ENCODE results near the gene TRIM46. TPM values are rescaled to one million over a fixed set of nuclear protein-coding genes. Genes with fewer than 3 reads are reported as not detected.
A peak's percentile ranks its signal among the peaks of the same experiment; 100 is the strongest.
"Not testable (repeated sequence)": the region's sequence is repeated elsewhere in the genome, so short reads cannot be mapped to it uniquely, and the experiment has no call there.

The TRIM46 gene
- total RNA-seq, 8 experiments from 2014 or later: 0.20 to 20.2 (median 11.4) TPM

- WGBS, 10 experiments: 0 to 20% (median 1%) methylated on average over 1 to 19 of the region's 42 CpGs; no CpG with 5 or more reads in 1 of the 10 experiments
- ATAC-seq (replicated peaks in 6 of 8): peak; percentile 88 to 96 (median 93)
- Histone ChIP-seq H3K4me3 (peak overlapping the region; percentile 43 to 47 (median 45)), H3K27ac (peak overlapping the region; percentile 84 to 91), H3K4me1 (replicated peaks in 1 of 2) (peaks cover 17 to 18% of the 10 kb centered on the region in 2 donors)
- in situ Hi-C loops (cut with MboI; ENCODE audit: low pct_unique_long_range_greater_than_20kb in 2 of 9, low sequenced_read_pairs in 9 of 9, unreplicated experiment in 9 of 9): no loop called here
These were observed 53.8 kb downstream of the TRIM46 start for GRCh38 chr1:155227261-155228095.

GRCh38 chr1:155228096-155228427 is 54.4 kb downstream of the TRIM46 start:
- Histone ChIP-seq H3K27ac (peak overlapping the region; percentile 84 to 91), H3K4me3 (peak overlapping the region; percentile 29 to 45 (median 39)), H3K4me1 (replicated peaks in 1 of 2) (peaks cover 17 to 18% of the 10 kb centered on the region in 2 donors)
- WGBS, 10 experiments: 20 to 75% (median 53%) methylated on average over 1 to 9 of the region's 9 CpGs; no CpG with 5 or more reads in 1 of the 10 experiments
- ATAC-seq (replicated peaks in 6 of 8): no peak
- in situ Hi-C loops (cut with MboI; ENCODE audit: low pct_unique_long_range_greater_than_20kb in 2 of 9, low sequenced_read_pairs in 9 of 9, unreplicated experiment in 9 of 9): no loop called here

- H3K4me1 ChIP-seq (replicated peaks in 1 of 2); ATAC-seq (replicated peaks in 6 of 8); H3K4me3 ChIP-seq; in situ Hi-C loops (cut with MboI; ENCODE audit: low pct_unique_long_range_greater_than_20kb in 2 of 9, low sequenced_read_pairs in 9 of 9, unreplicated experiment in 9 of 9); H3K27ac ChIP-seq: not testable (repeated sequence)
- 0 to 83% (median 50%) methylated on average over 1 to 3 of the region's 3 CpGs; no CpG with 5 or more reads in 4 of the 10 experiments for WGBS, 10 experiments
These were observed 57.7 kb downstream of the TRIM46 start for GRCh38 chr1:155231302-155231701.

- peak in 1 of 8 experiments; percentile 1 for ATAC-seq (replicated peaks in 6 of 8)
- WGBS, 10 experiments: 66 to 100% (median 93%) methylated on average over 1 to 4 of the region's 13 CpGs; no CpG with 5 or more reads in 5 of the 10 experiments
- H3K27ac ChIP-seq; H3K4me1 ChIP-seq (replicated peaks in 1 of 2); in situ Hi-C loops (cut with MboI; ENCODE audit: low pct_unique_long_range_greater_than_20kb in 2 of 9, low sequenced_read_pairs in 9 of 9, unreplicated experiment in 9 of 9); H3K4me3 ChIP-seq: not testable (repeated sequence)
These were observed 58.6 kb downstream of the TRIM46 start for GRCh38 chr1:155232001-155232978.

- H3K4me1 ChIP-seq (replicated peaks in 1 of 2); H3K27ac ChIP-seq; in situ Hi-C loops (cut with MboI; ENCODE audit: low pct_unique_long_range_greater_than_20kb in 2 of 9, low sequenced_read_pairs in 9 of 9, unreplicated experiment in 9 of 9); H3K4me3 ChIP-seq: not testable (repeated sequence)
- ATAC-seq (replicated peaks in 6 of 8): peak in 5 of 8 experiments; percentile 8 to 34 (median 28)
- WGBS, 10 experiments: no CpG with 5 or more reads among the region's 5 CpGs
These were observed 59.9 kb downstream of the TRIM46 start for GRCh38 chr1:155233502-155233901.

Other genes starting within 250 kb of the TRIM46 start
- gene PMVK, start 237.1 kb upstream of the TRIM46 start, total RNA-seq: 10 to 100 TPM; 11.5 to 47.1 (median 24.6) TPM
- 100 to 1,000 TPM in 2 of 8 experiments, 10 to 100 TPM in 6; 12.4 to 156 (median 30.8) TPM for gene PBXIP1, start 217.8 kb upstream of the TRIM46 start, total RNA-seq
- gene PYGO2, start 212.1 kb upstream of the TRIM46 start, total RNA-seq: 10 to 100 TPM; 14.4 to 49.9 (median 26.5) TPM
- gene SHC1, start 203.1 kb upstream of the TRIM46 start, total RNA-seq: 100 to 1,000 TPM in 2 of 8 experiments, 10 to 100 TPM in 6; 24.8 to 184 (median 53.5) TPM
- gene CKS1B, start 199.2 kb upstream of the TRIM46 start, total RNA-seq: 100 to 1,000 TPM in 1 of 8 experiments, 10 to 100 TPM in 7; 21.6 to 257 (median 42.5) TPM
- gene FLAD1, start 190.5 kb upstream of the TRIM46 start, total RNA-seq: 10 to 100 TPM; 34.1 to 76.9 (median 49.2) TPM
- 1 to 10 TPM in 4 of 8 experiments, under 1 TPM in 3, not detected in 1; 0.38 to 3.4 (median 1.3) TPM for gene LENEP, start 180.3 kb upstream of the TRIM46 start, total RNA-seq
- 10 to 100 TPM in 3 of 8 experiments, 1 to 10 TPM in 5; 3.1 to 26.9 (median 8.6) TPM for gene ZBTB7B, start 171.0 kb upstream of the TRIM46 start, total RNA-seq
- 1 to 10 TPM in 2 of 8 experiments, under 1 TPM in 5, not detected in 1; 0.22 to 2.8 (median 0.78) TPM for gene DCST2, start 140.1 kb upstream of the TRIM46 start, total RNA-seq
- gene DCST1, start 140.0 kb upstream of the TRIM46 start, total RNA-seq: under 1 TPM in 2 of 8 experiments, not detected in 6; 0.16 to 1.00 TPM
- 10 to 100 TPM; 15.7 to 76.9 (median 28.1) TPM for gene ADAM15, start 122.5 kb upstream of the TRIM46 start, total RNA-seq
- gene EFNA4, start 110.1 kb upstream of the TRIM46 start, total RNA-seq: 10 to 100 TPM in 2 of 8 experiments, 1 to 10 TPM in 6; 5.4 to 10.9 (median 7.7) TPM
- gene EFNA3, start 95.0 kb upstream of the TRIM46 start, total RNA-seq: 10 to 100 TPM in 5 of 8 experiments, 1 to 10 TPM in 2, under 1 TPM in 1; 0.71 to 53.7 (median 27.8) TPM
- 10 to 100 TPM in 2 of 8 experiments, 1 to 10 TPM in 5, under 1 TPM in 1; 0.92 to 61.0 (median 1.6) TPM for gene EFNA1, start 46.0 kb upstream of the TRIM46 start, total RNA-seq
- 10 to 100 TPM; 11.7 to 54.8 (median 18.9) TPM for gene SLC50A1, start 38.0 kb upstream of the TRIM46 start, total RNA-seq
- 100 to 1,000 TPM in 4 of 8 experiments, 10 to 100 TPM in 4; 54.1 to 173 (median 119) TPM for gene DPM3, start 33.3 kb upstream of the TRIM46 start, total RNA-seq
- 100 to 1,000 TPM; 166 to 272 (median 202) TPM for gene KRTCAP2, start 545 bp upstream of the TRIM46 start, total RNA-seq
- 10 to 100 TPM; 12.4 to 51.2 (median 21.0) TPM for gene THBS3, start 34.0 kb downstream of the TRIM46 start, total RNA-seq
- 10 to 100 TPM; 32.9 to 65.0 (median 44.2) TPM for gene MTX1, start 34.8 kb downstream of the TRIM46 start, total RNA-seq
- gene ENTREP3, start 81.6 kb downstream of the TRIM46 start, total RNA-seq: 10 to 100 TPM in 6 of 8 experiments, 1 to 10 TPM in 2; 5.5 to 38.6 (median 22.6) TPM
- 100 to 1,000 TPM in 3 of 8 experiments, 10 to 100 TPM in 5; 52.0 to 115 (median 80.0) TPM for gene SCAMP3, start 88.5 kb downstream of the TRIM46 start, total RNA-seq
- 100 to 1,000 TPM in 1 of 8 experiments, 10 to 100 TPM in 7; 25.4 to 103 (median 48.0) TPM for gene CLK2, start 99.7 kb downstream of the TRIM46 start, total RNA-seq
- 10 to 100 TPM in 5 of 8 experiments, 1 to 10 TPM in 2, under 1 TPM in 1; 0.76 to 33.4 (median 12.1) TPM for gene HCN3, start 103.6 kb downstream of the TRIM46 start, total RNA-seq
- gene PKLR, start 127.6 kb downstream of the TRIM46 start, total RNA-seq: 1 to 10 TPM in 1 of 8 experiments, under 1 TPM in 7; 0.07 to 1.1 (median 0.17) TPM
- gene FDPS, start 135.0 kb downstream of the TRIM46 start, total RNA-seq: 100 to 1,000 TPM in 7 of 8 experiments, 10 to 100 TPM in 1; 93.5 to 448 (median 218) TPM
- gene RUSC1, start 147.0 kb downstream of the TRIM46 start, total RNA-seq: 10 to 100 TPM in 7 of 8 experiments, 1 to 10 TPM in 1; 8.4 to 92.6 (median 49.8) TPM